ENCODE results near the gene MUSK.
"Not testable (repeated sequence)": the region's sequence is repeated elsewhere in the genome, so short reads cannot be mapped to it uniquely, and the experiment has no call there.

Gene MUSK

GRCh38 chr9:110764006-110764405 lies 95.4 kb downstream of the MUSK start:
- DNase-seq = no peak

GRCh38 chr9:110765926-110766325 lies 97.3 kb downstream of the MUSK start:
- no peak for DNase-seq

- no peak for DNase-seq
Measured at GRCh38 chr9:110767559-110768063, 99.0 kb downstream of the MUSK start.

GRCh38 chr9:110768886-110769285 lies 100.3 kb downstream of the MUSK start:
- DNase-seq = no peak

- no peak for DNase-seq
Measured at GRCh38 chr9:110769667-110770066, 101.1 kb downstream of the MUSK start.

GRCh38 chr9:110775724-110776123 lies 107.1 kb downstream of the MUSK start:
- DNase-seq = no peak

- no peak for DNase-seq
Measured at GRCh38 chr9:110776221-110776620, 107.6 kb downstream of the MUSK start.

- no peak for DNase-seq
Measured at GRCh38 chr9:110777196-110777875, 108.7 kb downstream of the MUSK start.

- DNase-seq = no peak
Measured at GRCh38 chr9:110777876-110778215, 109.3 kb downstream of the MUSK start.

GRCh38 chr9:110782701-110783100 lies 114.1 kb downstream of the MUSK start:
- DNase-seq = no peak

GRCh38 chr9:110784309-110784708 lies 115.7 kb downstream of the MUSK start:
- no peak for DNase-seq

GRCh38 chr9:110785166-110785565 lies 116.6 kb downstream of the MUSK start:
- no peak for DNase-seq

- not testable (repeated sequence) for DNase-seq
Measured at GRCh38 chr9:110788396-110788795, 119.8 kb downstream of the MUSK start.

- no peak for DNase-seq
Measured at GRCh38 chr9:110788871-110789270, 120.3 kb downstream of the MUSK start.

GRCh38 chr9:110797611-110798010 lies 129.0 kb downstream of the MUSK start:
- no peak for DNase-seq

- DNase-seq = no peak
Measured at GRCh38 chr9:110799396-110799795, 130.8 kb downstream of the MUSK start.

GRCh38 chr9:110801426-110801825 lies 132.8 kb downstream of the MUSK start:
- DNase-seq = no peak

GRCh38 chr9:110802416-110803035 lies 133.9 kb downstream of the MUSK start:
- DNase-seq = no peak

GRCh38 chr9:110807956-110808598 lies 139.5 kb downstream of the MUSK start:
- no peak for DNase-seq

GRCh38 chr9:110808599-110808980 lies 140.0 kb downstream of the MUSK start:
- DNase-seq = no peak

- no peak for DNase-seq
Measured at GRCh38 chr9:110809038-110809595, 140.5 kb downstream of the MUSK start.

- DNase-seq = no peak
Measured at GRCh38 chr9:110810262-110810976, 141.8 kb downstream of the MUSK start.

- DNase-seq = no peak
Measured at GRCh38 chr9:110812886-110813285, 144.3 kb downstream of the MUSK start.

Data from stimulated activated CD4-positive, alpha-beta T cell treated with anti-CD3 and anti-CD28 coated beads, Interleukin-4, amount 100 ng/mL, for 4 hours (primary cell).